Colonic mucosa (tissue), 4 donors: Measurements from ENCODE around the gene SERPINB8. TPM values are rescaled to one million over a fixed set of nuclear protein-coding genes. Genes with fewer than 3 reads are reported as not detected.

Experiments
- DNase-seq: peaks from one replicate; pipeline ENCODE4 v3.0.0-alpha.2; 2020
- H3K27ac ChIP-seq: fragments of 200-600 bp; one replicate; pipeline ENCODE4 v1.8.0; 2021
- H3K27me3 ChIP-seq: fragments of 200-600 bp; one replicate; pipeline ENCODE4 v1.8.0; 2021
- H3K36me3 ChIP-seq: fragments of 200-600 bp; one replicate; pipeline ENCODE4 v1.8.0; 2021
- H3K4me1 ChIP-seq: fragments of 200-600 bp; one replicate; pipeline ENCODE4 v1.8.0; 2021; ENCODE audit warnings: mild to moderate bottlenecking
- H3K4me3 ChIP-seq: fragments of 200-600 bp; one replicate; pipeline ENCODE4 v1.8.0; 2021
- H3K9ac ChIP-seq, 2 donors: one replicate each; pipeline ENCODE4 v1.7.0; 2013; ENCODE audit warnings: control low read depth in 2 of 2, low read depth in 2 of 2, low read length in 2 of 2
- H3K9me3 ChIP-seq: fragments of 200-600 bp; one replicate; pipeline ENCODE4 v1.8.0; 2021
- intact Hi-C: fragments of 100-400 bp; cut with DNase I; formaldehyde crosslinking; loops from one replicate; pipeline ENCODE4 v1.14.1; 2022
- total RNA-seq, 2 donors: library from RNA; stranded (reverse); fragmentation: NEBNext Ultra II Directional in 1 of 2; extraction: Animal tissue kit (Norgen Biotek cat#: 25700) in 1 of 2; gene quantifications; one replicate each; pipeline ENCODE4 v1.2.1, GENCODE V29; 2021
- TF ChIP-seq, protein P1 (sequence below): fragments of 200-600 bp; IDR thresholded peaks from one replicate; pipeline ENCODE4 v1.8.0; 2022; ENCODE audit warnings: antibody characterized with exemption, mild to moderate bottlenecking
- donor health status: healthy.
- donor health status: DM: no; HTN: no; CAD: no.
- donor health status: DM: no; HTN: no; CAD: no.

The SERPINB8 gene
- total RNA-seq, 2 donors from 2014 or later = 9.2 to 20.1 TPM

DNA sequence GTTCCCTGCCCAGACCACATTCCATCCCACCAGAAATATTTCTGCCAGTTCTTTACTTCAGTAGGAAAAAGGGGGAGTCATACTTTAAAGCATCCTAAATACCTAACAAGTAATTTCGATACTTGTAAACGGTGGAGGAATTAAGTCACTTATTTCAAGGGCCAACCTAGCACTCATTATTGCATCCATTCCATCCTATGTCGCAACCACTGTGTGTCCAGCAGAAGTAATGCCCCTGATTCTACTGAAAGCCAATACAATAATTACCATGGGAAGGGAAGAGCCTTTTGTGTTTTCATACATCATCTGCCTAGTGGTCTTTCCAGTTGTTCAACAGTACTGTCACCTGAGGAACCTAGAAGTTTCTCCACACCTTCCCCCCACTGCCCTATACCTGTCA, 12.5 kb downstream of the SERPINB8 start:
- no peaks in the 10 kb centered on the region for H3K36me3 ChIP-seq
- H3K27me3 ChIP-seq = no peaks in the 10 kb centered on the region
- no peaks in the 10 kb centered on the region for H3K4me1 ChIP-seq
- no peak overlapping the region for H3K9ac ChIP-seq
- TF ChIP-seq, protein P1, sequence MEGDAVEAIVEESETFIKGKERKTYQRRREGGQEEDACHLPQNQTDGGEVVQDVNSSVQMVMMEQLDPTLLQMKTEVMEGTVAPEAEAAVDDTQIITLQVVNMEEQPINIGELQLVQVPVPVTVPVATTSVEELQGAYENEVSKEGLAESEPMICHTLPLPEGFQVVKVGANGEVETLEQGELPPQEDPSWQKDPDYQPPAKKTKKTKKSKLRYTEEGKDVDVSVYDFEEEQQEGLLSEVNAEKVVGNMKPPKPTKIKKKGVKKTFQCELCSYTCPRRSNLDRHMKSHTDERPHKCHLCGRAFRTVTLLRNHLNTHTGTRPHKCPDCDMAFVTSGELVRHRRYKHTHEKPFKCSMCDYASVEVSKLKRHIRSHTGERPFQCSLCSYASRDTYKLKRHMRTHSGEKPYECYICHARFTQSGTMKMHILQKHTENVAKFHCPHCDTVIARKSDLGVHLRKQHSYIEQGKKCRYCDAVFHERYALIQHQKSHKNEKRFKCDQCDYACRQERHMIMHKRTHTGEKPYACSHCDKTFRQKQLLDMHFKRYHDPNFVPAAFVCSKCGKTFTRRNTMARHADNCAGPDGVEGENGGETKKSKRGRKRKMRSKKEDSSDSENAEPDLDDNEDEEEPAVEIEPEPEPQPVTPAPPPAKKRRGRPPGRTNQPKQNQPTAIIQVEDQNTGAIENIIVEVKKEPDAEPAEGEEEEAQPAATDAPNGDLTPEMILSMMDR = no peak
- no peak overlapping the region for H3K27ac ChIP-seq
- intact Hi-C loops = no loop called here
- H3K9me3 ChIP-seq = no peaks in the 10 kb centered on the region
- no peak overlapping the region for H3K4me3 ChIP-seq
- DNase-seq = no peak

DNA sequence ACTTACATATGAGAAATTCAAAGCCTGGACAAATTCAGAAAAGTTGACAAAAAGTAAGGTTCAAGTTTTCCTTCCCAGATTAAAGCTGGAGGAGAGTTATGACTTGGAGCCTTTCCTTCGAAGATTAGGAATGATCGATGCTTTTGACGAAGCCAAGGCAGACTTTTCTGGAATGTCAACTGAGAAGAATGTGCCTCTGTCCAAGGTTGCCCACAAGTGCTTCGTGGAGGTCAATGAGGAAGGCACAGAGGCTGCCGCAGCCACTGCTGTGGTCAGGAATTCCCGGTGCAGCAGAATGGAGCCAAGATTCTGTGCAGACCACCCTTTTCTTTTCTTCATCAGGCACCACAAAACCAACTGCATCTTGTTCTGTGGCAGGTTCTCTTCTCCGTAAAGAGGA, 17.0 kb downstream of the SERPINB8 start:
- TF ChIP-seq, protein P1 = no peak
- no peaks in the 10 kb centered on the region for H3K36me3 ChIP-seq
- intact Hi-C loops = loop anchor here (5.0 kb wide), 1 partner anchor 165 kb away; no protein-coding TSS in a partner anchor

DNA sequence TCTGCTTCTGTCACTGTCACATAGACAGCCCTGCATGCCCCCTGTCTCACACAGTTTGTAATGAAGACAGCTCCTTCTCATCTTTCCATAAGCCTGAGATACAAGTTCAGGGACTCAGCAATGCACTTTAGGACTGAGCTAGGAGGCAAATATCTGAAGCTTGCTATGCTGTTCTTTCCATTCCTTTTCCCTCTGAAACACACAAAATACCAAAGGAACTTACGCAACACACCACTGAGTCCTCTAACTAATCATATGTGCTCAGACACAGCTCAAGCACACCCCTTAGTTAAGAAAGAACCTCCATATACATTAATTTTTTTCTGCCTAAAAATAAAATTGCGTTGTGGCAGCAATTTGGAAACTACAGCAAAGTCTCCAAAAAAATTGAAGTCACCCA, 17.9 kb downstream of the SERPINB8 start:
- no peak overlapping the region for H3K4me3 ChIP-seq
- no peaks in the 10 kb centered on the region for H3K36me3 ChIP-seq
- no peak for DNase-seq
- H3K4me1 ChIP-seq = no peaks in the 10 kb centered on the region
- no peak overlapping the region for H3K9ac ChIP-seq
- TF ChIP-seq, protein P1 = no peak
- H3K9me3 ChIP-seq = no peaks in the 10 kb centered on the region
- H3K27me3 ChIP-seq = no peaks in the 10 kb centered on the region
- intact Hi-C loops = loop anchor here (5.0 kb wide), 1 partner anchor 165 kb away; no protein-coding TSS in a partner anchor
- no peak overlapping the region for H3K27ac ChIP-seq

More for the DNA sequence above, 17.0 kb downstream of the SERPINB8 start:
- Histone ChIP-seq H3K4me1 (no peaks in the 10 kb centered on the region), H3K9ac (no peak overlapping the region), H3K27me3 (no peaks in the 10 kb centered on the region), H3K27ac (no peak overlapping the region), H3K4me3 (no peak overlapping the region), H3K9me3 (no peaks in the 10 kb centered on the region)
- no peak for DNase-seq

DNA sequence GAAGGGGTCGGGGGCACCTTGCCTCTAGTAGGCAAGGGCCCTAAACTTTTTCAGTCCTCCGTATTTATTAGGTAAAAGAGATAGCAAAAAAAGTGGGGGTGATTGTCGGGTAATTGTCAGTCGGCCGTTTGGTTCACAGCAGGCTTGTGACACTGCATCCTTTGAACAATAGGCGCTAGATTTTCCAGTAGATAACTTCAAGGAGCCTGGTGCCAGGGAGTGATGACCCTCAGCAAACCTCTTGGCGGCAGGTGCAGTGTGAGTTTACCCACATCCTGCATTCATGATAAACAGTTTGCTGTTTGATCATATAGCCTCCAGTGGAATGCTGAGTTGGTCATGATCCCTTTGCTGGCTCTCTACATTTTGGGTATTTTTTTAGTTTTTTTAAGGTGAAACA, 22.9 kb downstream of the SERPINB8 start:
- no peaks in the 10 kb centered on the region for H3K4me1 ChIP-seq
- H3K27me3 ChIP-seq = no peaks in the 10 kb centered on the region
- no peaks in the 10 kb centered on the region for H3K9me3 ChIP-seq
- TF ChIP-seq, protein P1 = no peak
- no peak overlapping the region for H3K27ac ChIP-seq
- H3K9ac ChIP-seq = no peak overlapping the region
- DNase-seq = no peak
- intact Hi-C loops = loop anchor here (10.0 kb wide), 2 partner anchors 98 to 478 kb away; no protein-coding TSS in a partner anchor
- no peaks in the 10 kb centered on the region for H3K36me3 ChIP-seq
- no peak overlapping the region for H3K4me3 ChIP-seq

DNA sequence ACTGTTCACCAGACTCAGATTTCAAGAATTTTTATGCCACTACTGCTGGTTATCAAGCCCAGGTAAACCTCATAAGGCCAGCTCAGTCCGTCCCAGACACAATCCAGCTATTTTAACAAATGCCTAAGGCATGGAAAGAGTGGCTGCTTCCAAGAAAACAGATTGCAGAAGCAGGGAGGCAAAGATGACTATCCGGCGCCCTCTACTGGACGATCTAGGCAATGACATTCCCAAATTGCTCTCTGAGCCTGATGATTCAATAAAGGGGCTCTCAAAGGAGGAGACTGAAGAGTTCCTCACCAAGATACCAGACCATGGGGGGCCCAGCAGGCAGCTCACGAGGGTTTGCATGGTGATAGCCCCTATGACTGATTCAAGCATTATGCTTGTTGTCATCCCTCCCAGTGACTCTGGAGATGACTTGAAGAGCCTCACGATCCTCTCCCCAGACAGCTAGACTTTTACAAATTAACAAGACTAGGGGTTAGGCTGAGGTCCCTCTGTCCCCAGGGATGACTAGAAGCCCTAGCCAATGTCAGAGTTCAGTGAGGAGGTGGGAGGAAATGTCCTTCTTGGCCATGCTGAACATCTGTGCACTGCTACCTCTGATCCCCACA, 25.0 kb downstream of the SERPINB8 start:
- Histone ChIP-seq H3K9me3 (no peaks in the 10 kb centered on the region), H3K4me3 (no peak overlapping the region), H3K9ac (no peak overlapping the region), H3K27ac (no peak overlapping the region), H3K27me3 (no peaks in the 10 kb centered on the region), H3K4me1 (no peaks in the 10 kb centered on the region), H3K36me3 (no peaks in the 10 kb centered on the region)
- DNase-seq = peak; percentile 31
- TF ChIP-seq, protein P1 = peak; percentile 82
- intact Hi-C loops = loop anchor here (10.0 kb wide), 2 partner anchors 100 to 480 kb away; no protein-coding TSS in a partner anchor
